ENCODE results near the gene PHYHD1. TPM values are rescaled to one million over a fixed set of nuclear protein-coding genes. Genes with fewer than 3 reads are reported as not detected.
"Not testable (repeated sequence)": the region's sequence is repeated elsewhere in the genome, so short reads cannot be mapped to it uniquely, and the experiment has no call there.

Gene PHYHD1
- total RNA-seq, 1 donor from 2014 or later = 70.8 TPM

GRCh38 chr9:128947527-128948301, 26.9 kb downstream of the PHYHD1 start, which contains the start of the genes DOLK and NUP188:
DOLK (minus strand) TSS chr9:128947603; CDS start chr9:128947303, 300 bp downstream.
NUP188 (plus strand) TSS chr9:128947699; CDS start chr9:128947720, 21 bp downstream.
- peak; percentile 98 for DNase-seq (ENCODE audit: low spot score)

GRCh38 chr9:128961403-128961802, 40.6 kb downstream of the PHYHD1 start:
- not testable (repeated sequence) for DNase-seq (ENCODE audit: low spot score); ATAC-seq

More at GRCh38 chr9:128947527-128948301, 26.9 kb downstream of the PHYHD1 start, which contains the start of the genes DOLK and NUP188:
- peak; percentile 86 for ATAC-seq

- ATAC-seq = no peak
Observed at GRCh38 chr9:128969491-128969890, 48.7 kb downstream of the PHYHD1 start.

GRCh38 chr9:128972956-128973355, 52.2 kb downstream of the PHYHD1 start:
- ATAC-seq (no peak), DNase-seq (ENCODE audit: low spot score) (no peak)

More at GRCh38 chr9:128969491-128969890, 48.7 kb downstream of the PHYHD1 start:
- no peak for DNase-seq (ENCODE audit: low spot score)

GRCh38 chr9:128979111-128979510, 58.3 kb downstream of the PHYHD1 start:
- no peak for DNase-seq (ENCODE audit: low spot score)
- ATAC-seq = no peak

GRCh38 chr9:128983536-128983935, 62.8 kb downstream of the PHYHD1 start:
- DNase-seq (ENCODE audit: low spot score) (no peak), ATAC-seq (no peak)

- no peak for ATAC-seq
- DNase-seq (ENCODE audit: low spot score) = no peak
Observed at GRCh38 chr9:128986671-128987070, 65.9 kb downstream of the PHYHD1 start.

GRCh38 chr9:128987805-128988204, 67.0 kb downstream of the PHYHD1 start:
- no peak for ATAC-seq
- DNase-seq (ENCODE audit: low spot score) = no peak

Other genes with a start within 250 kb of the PHYHD1 start
- gene SET, start 231.8 kb upstream of the PHYHD1 start, total RNA-seq = 69.3 TPM
- gene PKN3, start 218.5 kb upstream of the PHYHD1 start, total RNA-seq = 7.6 TPM
- 22.9 TPM for gene ZDHHC12, start 196.9 kb upstream of the PHYHD1 start, total RNA-seq
- 15.6 TPM for gene ZER1, start 149.1 kb upstream of the PHYHD1 start, total RNA-seq
- gene TBC1D13, start 133.7 kb upstream of the PHYHD1 start, total RNA-seq = 14.1 TPM
- 53.0 TPM for gene ENDOG, start 102.5 kb upstream of the PHYHD1 start, total RNA-seq
- 36.7 TPM for gene SPOUT1, start 91.2 kb upstream of the PHYHD1 start, total RNA-seq
- 9.6 TPM for gene KYAT1, start 39.0 kb upstream of the PHYHD1 start, total RNA-seq
- gene LRRC8A, start 38.8 kb upstream of the PHYHD1 start, total RNA-seq = 11.0 TPM
- 7.5 TPM for gene DOLK, start 26.6 kb downstream of the PHYHD1 start, total RNA-seq
- 11.4 TPM for gene NUP188, start 26.7 kb downstream of the PHYHD1 start, total RNA-seq
- gene SH3GLB2, start 107.3 kb downstream of the PHYHD1 start, total RNA-seq = 31.3 TPM
- gene MIGA2, start 115.6 kb downstream of the PHYHD1 start, total RNA-seq = 22.1 TPM
- gene DOLPP1, start 160.1 kb downstream of the PHYHD1 start, total RNA-seq = 21.7 TPM
- gene CRAT, start 189.8 kb downstream of the PHYHD1 start, total RNA-seq = 105 TPM
- gene PTPA, start 190.4 kb downstream of the PHYHD1 start, total RNA-seq = 62.3 TPM